GM12864 (cell line): ENCODE measurements around the gene LAMA1.
"Not testable (repeated sequence)": the region's sequence is repeated elsewhere in the genome, so short reads cannot be mapped to it uniquely, and the experiment has no call there.

Experiments
- DNase-seq: peaks from one replicate; pipeline ENCODE4 v3.0.0-alpha.2; 2011; ENCODE audit warnings: low read depth
- H3K4me3 ChIP-seq: 2 replicates; pipeline ENCODE4 v1.5.1; 2011; ENCODE audit warnings: mild to moderate bottlenecking, low read depth, low read length, control low read depth
- CTCF ChIP-seq: IDR thresholded peaks from 2 replicates; pipeline ENCODE4 v1.5.1; 2011; ENCODE audit warnings: low read depth, mild to moderate bottlenecking, moderate library complexity, low read length, control low read depth, inconsistent platforms; ENCODE audit errors: missing control alignments

Gene LAMA1

GRCh38 chr18:7155887-7156286, 38.3 kb upstream of the LAMA1 start:
- no peak overlapping the region for H3K4me3 ChIP-seq
- DNase-seq = no peak
- no peak for TF ChIP-seq CTCF

DNA sequence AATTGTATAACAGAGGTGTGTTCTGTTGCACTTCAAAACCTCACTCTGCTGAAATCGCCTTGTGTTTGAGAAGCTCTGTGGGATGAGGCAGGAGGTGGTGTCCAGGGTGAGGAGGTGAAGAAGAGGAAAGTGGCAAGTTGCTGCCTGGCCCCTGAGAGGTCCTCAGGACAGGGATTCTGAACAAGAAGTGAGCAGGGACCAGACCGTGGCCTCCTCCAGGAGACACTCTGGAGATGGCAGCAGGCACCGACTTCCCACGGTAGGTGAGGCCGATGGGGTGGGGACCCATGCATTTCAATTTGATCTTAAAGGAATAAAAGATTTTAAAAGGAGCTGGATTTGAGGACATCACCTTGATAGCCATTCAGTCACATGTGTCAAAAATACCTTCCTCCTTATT, 37.5 kb upstream of the LAMA1 start:
- no peak for DNase-seq
- H3K4me3 ChIP-seq = no peak overlapping the region
- no peak for TF ChIP-seq CTCF

DNA sequence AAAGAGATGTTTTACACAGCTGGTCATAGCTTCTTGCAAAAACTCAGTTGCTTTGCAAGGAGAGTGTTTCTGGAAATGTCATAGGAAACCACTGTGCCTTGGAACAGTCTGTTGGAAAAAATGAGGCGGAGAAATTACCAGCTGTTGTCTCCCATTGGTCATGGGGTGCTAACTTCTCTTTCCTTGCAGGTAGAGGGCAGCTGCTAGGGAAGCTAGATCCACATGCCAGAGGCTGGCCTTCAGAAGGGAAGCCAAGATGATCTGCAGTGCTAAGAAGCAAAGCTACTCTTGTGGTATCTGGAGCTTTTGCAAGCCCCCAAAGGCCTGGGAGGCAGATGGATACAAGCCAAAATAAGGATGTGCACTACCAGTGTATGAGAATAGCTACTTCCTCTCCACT, 34.8 kb upstream of the LAMA1 start:
- TF ChIP-seq CTCF = no peak
- H3K4me3 ChIP-seq = no peak overlapping the region
- no peak for DNase-seq

GRCh38 chr18:7147399-7147798, 29.8 kb upstream of the LAMA1 start:
- DNase-seq = no peak

DNA sequence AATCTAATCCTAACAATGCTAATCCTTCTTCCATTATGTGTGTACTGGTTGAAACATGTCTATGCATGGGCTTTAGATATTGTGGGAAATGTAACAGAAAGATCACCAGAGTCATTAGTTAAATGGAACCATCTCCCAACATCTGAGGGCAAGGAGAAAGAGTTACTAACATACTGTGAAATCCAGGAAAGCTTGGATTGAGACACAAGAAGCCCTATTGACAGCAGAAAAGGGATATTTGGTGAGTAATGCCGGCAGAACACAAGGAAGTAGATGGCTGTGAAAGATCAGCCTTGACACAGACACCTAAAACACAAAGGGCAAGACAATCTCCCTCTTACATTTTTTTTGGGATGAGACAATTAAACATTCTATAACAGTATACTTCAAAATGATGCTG, 28.5 kb upstream of the LAMA1 start:
- no peak overlapping the region for H3K4me3 ChIP-seq
- TF ChIP-seq CTCF = no peak
- DNase-seq = no peak

More at GRCh38 chr18:7147399-7147798, 29.8 kb upstream of the LAMA1 start:
- no peak overlapping the region for H3K4me3 ChIP-seq
- no peak for TF ChIP-seq CTCF

DNA sequence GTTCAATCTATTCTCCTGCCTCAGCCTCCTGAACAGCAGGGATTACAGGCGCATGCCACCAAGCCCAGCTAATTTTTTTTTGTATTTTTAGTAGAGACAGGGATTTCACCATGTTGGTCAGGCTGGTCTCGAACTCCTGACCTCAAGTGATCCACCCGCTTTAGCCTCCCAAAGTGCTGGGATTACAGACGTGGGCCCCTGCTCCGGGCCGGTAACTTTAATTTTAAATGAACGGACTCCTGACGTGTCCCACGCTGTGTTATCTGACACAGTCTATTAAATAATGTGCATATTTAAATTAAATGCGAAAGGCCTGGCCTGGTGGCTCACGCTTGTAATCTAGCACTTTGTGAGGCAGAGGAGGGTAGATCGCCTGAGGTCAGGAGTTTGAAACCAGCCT, 27.3 kb upstream of the LAMA1 start:
- not testable (repeated sequence) for H3K4me3 ChIP-seq, DNase-seq

DNA sequence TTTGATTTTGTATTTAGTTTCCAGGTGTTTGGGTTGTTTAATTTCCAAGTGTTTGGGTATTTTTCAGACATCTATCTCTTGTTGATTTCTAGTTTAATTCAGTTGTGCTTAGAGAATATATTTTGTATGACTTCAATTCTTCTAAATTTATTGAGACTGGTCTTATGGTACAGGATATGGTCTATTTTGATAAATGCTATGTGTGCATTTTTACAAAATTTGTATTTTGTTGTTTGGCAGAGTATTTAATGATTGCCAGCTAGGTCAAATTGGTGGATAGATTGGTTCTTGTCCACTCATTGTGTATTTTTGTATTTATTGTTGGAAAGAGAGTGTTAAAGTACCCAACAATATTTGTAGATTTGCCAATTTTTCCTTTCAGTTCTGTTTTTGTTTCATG, 23.7 kb upstream of the LAMA1 start:
- no peak for TF ChIP-seq CTCF
- DNase-seq = no peak
- H3K4me3 ChIP-seq = no peak overlapping the region

DNA sequence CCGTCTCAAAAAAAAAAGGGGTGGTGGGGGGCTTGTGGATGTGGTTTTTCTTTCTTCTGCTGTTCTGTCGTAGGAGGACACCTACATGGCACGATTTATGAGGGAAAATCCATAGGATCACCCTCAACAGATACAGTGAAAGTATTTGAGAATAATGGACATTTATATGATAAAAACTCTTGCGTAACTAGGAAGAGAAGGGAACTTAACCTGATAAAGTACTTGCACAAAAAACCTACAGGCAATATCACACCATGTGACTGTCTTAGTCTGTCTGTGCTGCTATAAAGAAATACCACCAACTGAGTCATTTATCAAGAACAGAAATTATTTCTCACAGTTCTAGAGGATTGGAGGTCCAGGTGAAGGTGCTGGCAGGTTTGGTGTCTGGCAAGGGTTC, 21.8 kb upstream of the LAMA1 start:
- H3K4me3 ChIP-seq = no peak overlapping the region
- TF ChIP-seq CTCF = no peak
- no peak for DNase-seq
